Chondrocyte (in vitro differentiated cells): ENCODE results near the gene ARHGAP12. TPM values are rescaled to one million over a fixed set of nuclear protein-coding genes. Genes with fewer than 3 reads are reported as not detected.

Experiments
- DNase-seq: peaks from one replicate; pipeline ENCODE4 v3.0.0; 2021; ENCODE audit warnings: mixed read lengths, low spot score
- H3K27ac Mint-ChIP-seq: one replicate; pipeline ENCODE4 v1.8.0; 2021; ENCODE audit warnings: mild to moderate bottlenecking, moderate library complexity, mixed read lengths; ENCODE audit not compliant: unreplicated experiment
- H3K27me3 Mint-ChIP-seq: 2 replicates; pipeline ENCODE4 v1.8.0; 2021; ENCODE audit warnings: low read depth, mixed read lengths
- H3K36me3 Mint-ChIP-seq: 2 replicates; pipeline ENCODE4 v1.8.0; 2021; ENCODE audit warnings: low read depth, mixed read lengths
- H3K4me1 Mint-ChIP-seq: 2 replicates; pipeline ENCODE4 v1.8.0; 2021; ENCODE audit warnings: low read depth, mild to moderate bottlenecking, mixed read lengths
- H3K4me3 Mint-ChIP-seq: one replicate; pipeline ENCODE4 v1.8.0; 2021; ENCODE audit warnings: mild to moderate bottlenecking, moderate library complexity, mixed read lengths; ENCODE audit not compliant: unreplicated experiment
- H3K9me3 Mint-ChIP-seq: 2 replicates; pipeline ENCODE4 v1.8.0; 2021; ENCODE audit warnings: low read depth, mixed read lengths
- total RNA-seq: library from RNA; stranded (reverse); gene quantifications from 3 replicates; pipeline ENCODE4 v1.2.1, GENCODE V29; 2021
- TF ChIP-seq, protein P1 (sequence below): fragments of 200-600 bp; sonication (generic); IDR thresholded peaks from 2 replicates; pipeline ENCODE4 v1.5.0; 2021; ENCODE audit warnings: antibody characterized with exemption, mild to moderate bottlenecking, moderate library complexity

ARHGAP12 gene
- total RNA-seq, 1 donor from 2014 or later = 18.1 TPM

DNA sequence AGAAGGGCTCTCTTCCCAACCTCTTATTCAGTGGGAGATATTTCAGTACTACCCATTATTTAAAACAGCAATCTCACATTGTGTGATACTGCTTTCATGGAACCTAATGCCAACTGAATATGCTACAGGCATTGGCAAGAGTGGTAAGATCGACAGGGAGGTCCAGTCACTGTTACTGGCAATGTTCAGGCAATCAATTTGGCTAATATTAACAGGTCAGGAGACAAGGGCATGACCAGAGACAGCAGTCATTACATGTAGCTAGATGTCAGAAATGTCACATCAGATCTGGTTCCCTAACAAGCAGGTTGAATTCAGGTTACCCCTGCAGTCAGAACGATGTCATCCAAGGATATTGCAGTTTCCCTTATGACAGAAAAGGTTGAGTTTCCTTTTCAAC is 129.4 kb downstream of the ARHGAP12 start:
- TF ChIP-seq, protein P1, sequence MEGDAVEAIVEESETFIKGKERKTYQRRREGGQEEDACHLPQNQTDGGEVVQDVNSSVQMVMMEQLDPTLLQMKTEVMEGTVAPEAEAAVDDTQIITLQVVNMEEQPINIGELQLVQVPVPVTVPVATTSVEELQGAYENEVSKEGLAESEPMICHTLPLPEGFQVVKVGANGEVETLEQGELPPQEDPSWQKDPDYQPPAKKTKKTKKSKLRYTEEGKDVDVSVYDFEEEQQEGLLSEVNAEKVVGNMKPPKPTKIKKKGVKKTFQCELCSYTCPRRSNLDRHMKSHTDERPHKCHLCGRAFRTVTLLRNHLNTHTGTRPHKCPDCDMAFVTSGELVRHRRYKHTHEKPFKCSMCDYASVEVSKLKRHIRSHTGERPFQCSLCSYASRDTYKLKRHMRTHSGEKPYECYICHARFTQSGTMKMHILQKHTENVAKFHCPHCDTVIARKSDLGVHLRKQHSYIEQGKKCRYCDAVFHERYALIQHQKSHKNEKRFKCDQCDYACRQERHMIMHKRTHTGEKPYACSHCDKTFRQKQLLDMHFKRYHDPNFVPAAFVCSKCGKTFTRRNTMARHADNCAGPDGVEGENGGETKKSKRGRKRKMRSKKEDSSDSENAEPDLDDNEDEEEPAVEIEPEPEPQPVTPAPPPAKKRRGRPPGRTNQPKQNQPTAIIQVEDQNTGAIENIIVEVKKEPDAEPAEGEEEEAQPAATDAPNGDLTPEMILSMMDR = no peak
- no peaks in the 10 kb centered on the region for H3K27me3 Mint-ChIP-seq
- H3K27ac Mint-ChIP-seq = no peak overlapping the region
- DNase-seq = no peak
- no peak overlapping the region for H3K4me3 Mint-ChIP-seq
- H3K36me3 Mint-ChIP-seq = peaks cover 4% of the 10 kb centered on the region
- H3K4me1 Mint-ChIP-seq = peaks cover 5% of the 10 kb centered on the region
- H3K9me3 Mint-ChIP-seq = no peaks in the 10 kb centered on the region

DNA sequence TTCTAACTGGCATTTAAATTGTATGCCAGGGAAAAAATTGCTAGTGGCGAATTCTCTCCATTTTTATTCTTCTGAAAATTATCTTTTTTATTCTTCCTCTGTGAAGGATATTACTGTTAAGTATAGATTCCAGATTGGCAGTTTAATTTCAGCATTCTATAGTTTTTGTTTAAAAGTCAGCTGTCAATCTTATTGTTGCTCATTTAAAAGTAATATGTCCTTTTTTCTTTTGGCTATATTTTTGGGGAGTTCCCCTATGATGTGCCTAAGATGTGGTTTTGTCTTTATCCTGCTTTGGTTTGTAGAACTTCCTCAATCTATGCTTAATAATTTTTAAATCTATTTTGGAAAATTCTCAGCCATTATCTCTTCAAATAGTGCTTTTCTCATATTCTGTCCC is 135.9 kb downstream of the ARHGAP12 start:
- peaks cover 2% of the 10 kb centered on the region for H3K36me3 Mint-ChIP-seq
- no peak overlapping the region for H3K27ac Mint-ChIP-seq
- no peak for DNase-seq
- no peaks in the 10 kb centered on the region for H3K4me1 Mint-ChIP-seq
- H3K4me3 Mint-ChIP-seq = no peak overlapping the region
- no peaks in the 10 kb centered on the region for H3K27me3 Mint-ChIP-seq
- TF ChIP-seq, protein P1 = no peak
- peaks cover 16% of the 10 kb centered on the region for H3K9me3 Mint-ChIP-seq

DNA sequence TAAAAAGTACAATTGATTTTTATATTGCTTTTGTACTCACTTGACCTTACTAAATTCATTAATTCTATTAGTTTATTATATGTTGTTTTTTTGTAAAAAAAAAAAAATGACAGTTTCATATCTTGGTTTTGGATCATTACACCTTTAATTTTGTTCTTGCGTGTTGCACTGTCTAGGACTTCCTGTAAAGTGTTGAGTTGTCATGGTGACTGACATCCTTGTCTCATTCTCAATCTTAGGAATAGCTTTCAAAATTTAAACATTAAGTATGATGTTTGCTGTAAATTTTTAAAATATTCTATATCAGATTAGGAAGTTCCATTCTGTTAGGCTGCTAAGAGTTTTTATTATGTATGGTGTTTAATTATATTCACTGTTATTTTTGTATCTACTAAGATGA is 139.1 kb downstream of the ARHGAP12 start:
- Mint-ChIP-seq H3K4me1 (no peaks in the 10 kb centered on the region), H3K27ac (no peak overlapping the region), H3K27me3 (no peaks in the 10 kb centered on the region), H3K36me3 (peaks cover 2% of the 10 kb centered on the region), H3K4me3 (no peak overlapping the region), H3K9me3 (peaks cover 16% of the 10 kb centered on the region)
- DNase-seq = no peak
- TF ChIP-seq, protein P1 = no peak

DNA sequence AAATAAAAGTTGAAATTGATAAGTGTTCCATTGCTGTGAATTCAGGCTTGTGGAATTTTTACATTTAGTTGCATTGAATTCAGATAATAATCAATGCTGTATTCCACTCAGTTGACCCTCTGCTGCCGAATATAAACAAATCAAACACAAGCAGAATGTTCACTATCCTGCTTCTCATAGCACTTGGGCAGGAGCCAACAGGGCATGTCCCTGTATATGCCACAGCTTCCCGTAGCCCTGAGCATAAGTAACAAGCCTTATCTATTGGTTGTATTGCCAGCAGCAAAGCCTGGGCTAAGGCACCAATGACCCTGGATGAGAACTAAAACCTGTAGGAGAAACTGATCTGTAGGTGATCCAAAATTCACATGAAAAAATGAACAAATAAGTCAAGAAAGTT is 145.9 kb downstream of the ARHGAP12 start:
- Mint-ChIP-seq H3K4me3 (no peak overlapping the region), H3K4me1 (peaks cover 6% of the 10 kb centered on the region), H3K27ac (no peak overlapping the region), H3K36me3 (no peaks in the 10 kb centered on the region), H3K27me3 (no peaks in the 10 kb centered on the region), H3K9me3 (no peaks in the 10 kb centered on the region)
- no peak for DNase-seq
- TF ChIP-seq, protein P1 = no peak

DNA sequence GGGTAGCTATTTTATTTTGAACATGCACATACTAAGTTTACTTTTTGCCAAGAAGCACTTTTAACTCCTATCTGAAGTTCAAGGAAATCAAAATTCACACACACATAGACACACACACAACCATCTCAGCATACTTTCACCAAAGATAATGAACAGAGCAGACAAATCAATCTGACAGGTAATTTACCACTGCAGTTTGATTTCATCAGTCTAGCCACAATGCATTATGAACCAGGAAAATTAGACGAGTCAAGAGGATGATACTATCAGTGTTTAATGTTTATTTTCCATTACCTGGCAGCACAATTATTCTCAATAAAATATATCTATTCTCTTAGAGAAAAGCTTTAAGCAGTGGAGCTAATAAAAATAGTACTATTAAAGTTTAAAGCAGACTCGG is 147.9 kb downstream of the ARHGAP12 start:
- Mint-ChIP-seq H3K27me3 (no peaks in the 10 kb centered on the region), H3K36me3 (no peaks in the 10 kb centered on the region), H3K4me3 (no peak overlapping the region), H3K27ac (no peak overlapping the region), H3K4me1 (peaks cover 6% of the 10 kb centered on the region), H3K9me3 (no peaks in the 10 kb centered on the region)
- DNase-seq = no peak
- TF ChIP-seq, protein P1 = no peak
